ENCODE measurements around the gene SPEG. TPM values are rescaled to one million over a fixed set of nuclear protein-coding genes. Genes with fewer than 3 reads are reported as not detected.
"Not testable (repeated sequence)": the region's sequence is repeated elsewhere in the genome, so short reads cannot be mapped to it uniquely, and the experiment has no call there.

The SPEG gene
- 76.6 TPM for total RNA-seq

DNA sequence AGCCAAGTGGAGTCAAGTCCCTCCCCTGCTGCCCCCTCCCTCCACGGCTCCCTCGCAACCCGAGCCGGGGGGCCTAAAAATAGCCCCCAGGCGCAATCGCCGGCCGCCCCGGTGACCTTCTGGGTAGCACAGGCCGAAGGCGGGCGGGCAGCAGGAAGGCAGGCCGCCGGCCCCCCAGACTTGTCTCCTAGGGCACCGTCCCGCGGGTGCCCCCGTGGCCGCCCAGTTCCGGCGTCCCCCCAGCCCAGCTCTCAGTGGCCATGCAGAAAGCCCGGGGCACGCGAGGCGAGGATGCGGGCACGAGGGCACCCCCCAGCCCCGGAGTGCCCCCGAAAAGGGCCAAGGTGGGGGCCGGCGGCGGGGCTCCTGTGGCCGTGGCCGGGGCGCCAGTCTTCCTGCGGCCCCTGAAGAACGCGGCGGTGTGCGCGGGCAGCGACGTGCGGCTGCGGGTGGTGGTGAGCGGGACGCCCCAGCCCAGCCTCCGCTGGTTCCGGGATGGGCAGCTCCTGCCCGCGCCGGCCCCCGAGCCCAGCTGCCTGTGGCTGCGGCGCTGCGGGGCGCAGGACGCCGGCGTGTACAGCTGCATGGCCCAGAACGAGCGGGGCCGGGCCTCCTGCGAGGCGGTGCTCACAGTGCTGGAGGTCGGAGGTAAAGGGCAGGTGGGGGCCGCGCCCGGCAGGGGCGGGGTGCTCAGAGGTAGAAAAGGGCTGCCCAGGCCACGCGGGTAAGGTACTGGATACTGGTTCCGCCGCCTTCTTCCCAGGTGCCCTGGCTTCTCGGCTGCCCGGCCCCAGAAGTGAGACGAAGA is at the start of gene SPEG:
Gene SPEG, plus strand, starts transcription at position 126 of the 808 bp plus-strand sequence. Its CDS starts 135 bp downstream, at position 261.
- no peak for DNase-seq (ENCODE audit: low spot score)

GRCh38 chr2:219384859-219385258 is 49.8 kb upstream of the SPEG start:
- no peak for DNase-seq (ENCODE audit: low spot score)

- DNase-seq (ENCODE audit: low spot score) = no peak
These were observed 48.6 kb upstream of the SPEG start for GRCh38 chr2:219385958-219386520.

DNA sequence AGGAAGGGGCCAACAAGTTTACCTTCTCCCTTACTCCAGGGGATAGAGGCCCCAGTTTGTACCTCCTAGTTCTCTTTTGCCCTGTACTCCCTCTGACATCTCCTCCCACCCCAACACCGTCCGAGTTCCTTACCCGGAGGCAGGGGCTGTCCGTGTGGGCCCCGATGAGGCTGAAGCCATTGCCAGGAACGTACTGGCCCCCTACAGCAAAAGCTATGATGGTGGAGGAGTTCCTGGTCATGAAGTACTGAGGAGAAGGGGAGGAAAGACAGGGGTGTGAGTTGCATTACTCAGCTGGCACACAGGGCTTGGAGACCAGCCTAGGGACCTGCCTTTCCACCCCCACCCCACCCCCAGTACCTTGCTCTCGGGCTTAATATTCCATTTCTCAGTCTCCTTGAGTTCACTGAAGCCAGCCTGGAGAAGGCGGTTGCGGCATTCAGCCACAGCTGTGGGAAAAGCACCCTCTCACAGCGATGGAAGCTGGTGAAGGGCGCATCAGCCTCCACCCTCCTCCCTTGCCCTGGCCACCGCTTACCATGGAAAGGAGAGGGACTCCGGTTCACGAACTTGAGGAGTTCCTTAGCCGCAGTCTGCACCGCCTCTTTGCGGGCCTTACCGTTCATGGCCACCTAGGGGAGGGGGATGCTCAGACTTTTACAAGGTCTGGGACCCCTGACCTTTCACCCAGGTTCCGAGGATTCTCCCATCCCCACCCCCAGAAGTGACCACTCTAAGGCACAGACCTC is 47.9 kb upstream of the SPEG start:
- no peak for DNase-seq (ENCODE audit: low spot score)

DNA sequence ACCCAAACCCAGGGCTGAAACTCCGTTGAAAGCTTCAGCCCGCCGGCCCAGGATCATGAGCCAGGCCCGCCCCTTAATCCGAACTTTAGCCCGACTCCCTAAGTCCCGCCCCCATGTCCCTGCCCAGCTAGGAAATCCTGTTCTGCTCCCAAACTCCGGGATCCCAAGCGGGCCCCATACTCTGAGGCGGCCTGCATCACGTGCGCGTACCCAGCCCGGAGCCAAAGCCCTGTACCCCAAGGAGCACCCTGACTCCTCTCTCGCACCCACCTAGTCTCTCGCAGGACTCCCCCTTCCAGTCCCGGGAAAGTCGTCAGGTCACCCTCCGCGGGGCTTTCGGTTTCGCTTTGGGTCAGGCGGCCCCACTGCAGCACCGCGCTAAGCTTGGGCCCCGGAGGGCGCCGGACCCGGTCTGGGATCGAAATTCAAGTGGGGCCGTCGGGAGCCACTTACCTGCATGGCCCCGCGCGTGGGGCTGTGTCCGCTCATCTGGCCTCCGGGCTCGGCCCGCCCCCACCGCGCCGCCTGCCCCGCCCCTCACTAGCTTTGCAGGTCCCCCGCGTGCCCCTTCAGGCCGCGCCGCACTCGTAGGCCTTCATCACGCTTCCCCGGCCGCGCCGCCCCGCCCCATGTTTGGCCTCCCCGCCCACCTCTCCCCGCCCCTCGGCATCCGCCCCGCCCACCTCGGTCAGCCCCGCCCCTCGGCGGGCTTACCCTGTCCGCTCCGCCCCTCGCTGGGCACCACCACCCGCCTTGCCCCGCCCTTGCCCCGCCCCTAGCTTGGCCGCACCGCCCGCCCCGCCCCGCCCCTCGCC is 47.1 kb upstream of the SPEG start, which contains the start of gene DNPEP:
Gene DNPEP, minus strand, starts transcription at position 607 of the 815 bp plus-strand sequence. Its CDS starts 118 bp downstream, at position 489.
- DNase-seq (ENCODE audit: low spot score) = peak; percentile 96

DNA sequence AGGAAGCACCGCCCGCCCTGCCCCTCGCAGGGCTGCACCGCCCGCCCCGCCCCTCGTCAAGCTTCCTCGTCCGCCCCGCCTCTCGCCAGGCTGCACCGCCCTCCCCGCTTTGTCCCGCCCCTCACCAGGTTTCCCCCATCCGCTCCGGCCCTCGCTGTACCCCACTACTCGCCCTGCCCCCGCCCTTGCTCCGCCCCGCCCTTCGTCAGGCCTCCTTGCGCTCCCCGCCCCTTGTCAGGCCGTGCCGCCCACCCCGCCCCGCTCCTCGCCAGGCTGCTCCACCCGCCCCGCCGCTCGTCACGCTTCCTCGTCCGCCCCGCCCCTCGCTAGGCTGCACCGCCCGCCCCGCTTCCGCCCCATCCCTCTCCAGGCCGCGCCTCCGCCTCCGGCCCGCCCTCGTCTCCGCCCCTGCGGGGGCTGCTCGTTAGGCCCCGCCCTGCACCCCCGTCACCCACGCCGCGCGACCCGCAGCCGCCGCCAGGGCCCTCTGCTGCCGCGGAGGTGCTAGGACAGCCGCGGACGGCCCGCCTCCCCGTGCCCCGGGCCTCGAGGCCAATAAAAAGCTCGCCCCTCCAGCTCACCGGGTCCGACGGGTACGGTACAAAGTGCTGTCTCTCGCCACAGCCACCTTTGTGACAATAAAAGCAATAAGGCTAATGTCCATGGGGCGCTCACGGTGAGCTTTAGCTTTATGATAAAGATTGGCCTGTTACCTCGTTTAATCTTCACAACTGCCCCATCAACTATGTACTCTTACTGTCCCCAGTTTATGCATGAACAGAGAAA is 46.3 kb upstream of the SPEG start:
- DNase-seq (ENCODE audit: low spot score) = peak; percentile 99

DNA sequence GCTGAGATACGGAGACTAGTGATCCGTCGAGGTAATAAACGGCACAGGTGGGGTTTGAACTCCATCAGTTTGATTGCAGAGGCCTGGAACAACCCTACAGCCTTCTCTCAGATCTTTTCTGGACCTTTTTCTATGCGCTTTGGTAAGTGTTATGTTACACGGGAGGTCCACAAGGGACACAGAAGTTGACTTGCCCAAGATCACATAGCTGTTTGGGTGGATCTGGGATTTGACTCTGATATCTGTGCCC is 45.8 kb upstream of the SPEG start:
- no peak for DNase-seq (ENCODE audit: low spot score)

- no peak for DNase-seq (ENCODE audit: low spot score)
These were observed 41.9 kb upstream of the SPEG start for GRCh38 chr2:219392754-219393153.

- not testable (repeated sequence) for DNase-seq (ENCODE audit: low spot score)
These were observed 39.6 kb upstream of the SPEG start for GRCh38 chr2:219395056-219395455.

DNA sequence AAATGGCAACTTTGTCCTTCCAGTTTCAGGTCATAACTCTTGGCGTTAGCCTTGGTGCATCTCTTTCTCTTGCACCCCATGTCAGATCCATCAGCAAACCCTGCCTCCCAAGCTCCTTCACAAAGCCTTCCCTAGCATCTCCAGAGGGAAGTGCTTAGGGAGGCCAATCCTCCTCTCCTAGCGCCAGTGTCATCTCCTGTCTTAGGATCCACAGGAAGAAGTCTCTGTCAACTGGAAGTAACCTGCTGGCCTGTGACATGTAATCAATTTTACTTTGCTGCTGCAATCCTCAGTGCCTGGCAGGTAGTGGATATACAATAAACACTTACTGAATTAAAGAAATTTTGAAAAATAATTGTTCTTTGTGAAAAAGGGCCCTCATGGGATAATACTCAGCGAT is 39.0 kb upstream of the SPEG start:
- DNase-seq (ENCODE audit: low spot score) = no peak

- no peak for DNase-seq (ENCODE audit: low spot score)
These were observed 37.7 kb upstream of the SPEG start for GRCh38 chr2:219396863-219397457.

DNA sequence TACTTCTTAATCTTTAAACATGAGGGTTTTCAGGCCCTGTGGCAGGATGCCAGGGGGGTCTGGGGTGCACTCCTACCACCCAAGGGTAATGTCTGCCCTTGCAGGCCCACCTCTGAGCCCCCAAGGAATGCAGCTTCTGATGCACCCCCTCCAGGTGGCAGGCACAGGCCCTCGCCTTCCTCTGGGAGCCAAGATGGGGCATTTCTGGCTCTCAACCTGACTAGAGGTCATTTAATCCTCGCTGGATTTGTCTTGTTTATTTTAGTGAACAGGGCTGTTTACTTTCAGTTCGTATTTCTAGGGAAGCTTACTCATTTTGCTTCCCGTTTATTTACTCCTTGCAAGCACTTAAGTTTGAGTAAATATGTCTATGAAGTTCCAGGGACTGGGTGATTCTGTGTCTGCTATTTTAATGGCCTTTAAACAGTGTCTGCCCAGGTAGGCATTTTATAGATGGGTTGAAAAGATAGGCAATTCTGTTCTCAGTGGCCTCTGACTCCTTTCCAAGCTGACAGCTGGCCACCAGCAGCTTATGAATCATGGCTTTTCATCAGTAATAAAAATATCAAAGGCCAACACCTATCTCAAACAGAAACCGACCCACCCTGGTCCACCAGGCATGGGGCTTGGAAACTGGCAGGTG is 35.8 kb upstream of the SPEG start:
- DNase-seq (ENCODE audit: low spot score) = no peak

DNA sequence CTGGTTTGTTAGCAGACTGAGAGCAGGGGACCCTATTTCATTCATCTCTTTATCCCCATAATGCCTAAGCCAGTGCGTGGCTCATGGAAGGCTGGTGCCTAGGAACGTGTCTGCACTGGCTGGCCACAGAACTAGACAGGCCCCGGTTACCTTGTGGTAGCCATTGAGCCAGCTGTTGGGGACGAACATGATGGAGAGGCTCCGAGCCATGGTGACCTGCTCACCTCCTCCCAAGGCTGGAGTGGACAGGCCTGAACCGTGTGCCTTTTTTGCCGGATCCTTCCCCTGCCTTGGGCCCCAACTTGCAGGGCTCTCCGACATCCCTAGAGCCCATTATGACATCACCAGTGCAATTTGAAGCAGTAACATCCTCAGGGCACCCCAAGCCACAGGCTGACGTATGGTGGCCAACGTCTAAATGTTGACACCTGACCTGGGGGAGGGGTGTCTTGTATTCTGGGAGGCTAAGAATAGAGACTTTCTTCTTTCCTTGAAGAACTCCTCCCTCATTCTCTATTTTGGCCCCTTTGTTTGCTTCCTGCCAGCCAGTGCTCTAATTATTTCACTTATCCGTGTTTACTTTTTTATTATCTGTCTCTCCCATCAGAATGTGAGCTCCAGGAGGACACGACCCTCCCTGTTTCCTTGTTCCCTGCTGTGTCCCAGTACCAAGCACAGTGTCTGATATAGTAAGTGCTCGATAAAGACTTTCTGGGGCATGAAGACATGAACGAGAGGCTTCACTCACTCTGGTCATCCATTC is 34.7 kb upstream of the SPEG start:
- no peak for DNase-seq (ENCODE audit: low spot score)

DNA sequence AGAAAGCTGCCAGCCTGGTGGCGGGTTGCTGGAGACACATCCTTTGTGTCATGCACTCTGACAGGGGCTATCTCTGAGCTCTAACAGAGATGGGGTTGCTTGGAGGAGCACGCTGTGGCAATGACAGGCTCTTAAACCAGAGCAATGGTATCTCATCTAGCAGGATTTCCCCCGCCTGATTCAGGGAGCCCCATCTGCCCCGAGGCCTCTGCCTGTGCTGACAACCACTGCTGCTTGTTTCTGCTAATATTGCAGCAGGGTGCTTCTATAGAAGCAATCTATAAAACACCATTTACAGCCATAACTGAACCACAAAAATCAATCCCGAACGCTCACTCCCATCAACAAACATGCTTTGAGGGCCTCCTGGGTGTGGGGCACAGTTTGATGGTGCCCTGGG is 34.1 kb upstream of the SPEG start:
- no peak for DNase-seq (ENCODE audit: low spot score)

DNA sequence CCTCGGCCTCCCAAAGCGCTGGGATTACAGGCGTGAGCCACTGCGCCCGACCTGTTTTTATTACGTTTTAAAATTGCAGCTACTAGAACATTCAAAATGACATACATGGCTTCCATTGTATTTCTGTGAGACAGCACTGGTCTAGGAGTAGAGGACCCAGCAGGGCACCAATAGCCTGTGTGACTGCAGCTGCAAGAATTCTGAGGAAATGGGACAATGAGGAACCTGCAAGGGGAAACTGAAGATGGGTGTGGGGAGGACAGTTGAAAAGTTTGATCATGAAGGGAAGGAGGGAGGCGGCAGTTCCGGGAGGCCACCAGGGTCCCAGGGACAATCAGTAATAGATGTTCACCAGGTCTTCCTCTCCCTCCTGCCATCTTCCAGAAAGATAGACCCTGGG is 33.0 kb upstream of the SPEG start:
- no peak for DNase-seq (ENCODE audit: low spot score)

GRCh38 chr2:219402665-219403515 is 31.8 kb upstream of the SPEG start:
- DNase-seq (ENCODE audit: low spot score) = peak; percentile 77

DNA sequence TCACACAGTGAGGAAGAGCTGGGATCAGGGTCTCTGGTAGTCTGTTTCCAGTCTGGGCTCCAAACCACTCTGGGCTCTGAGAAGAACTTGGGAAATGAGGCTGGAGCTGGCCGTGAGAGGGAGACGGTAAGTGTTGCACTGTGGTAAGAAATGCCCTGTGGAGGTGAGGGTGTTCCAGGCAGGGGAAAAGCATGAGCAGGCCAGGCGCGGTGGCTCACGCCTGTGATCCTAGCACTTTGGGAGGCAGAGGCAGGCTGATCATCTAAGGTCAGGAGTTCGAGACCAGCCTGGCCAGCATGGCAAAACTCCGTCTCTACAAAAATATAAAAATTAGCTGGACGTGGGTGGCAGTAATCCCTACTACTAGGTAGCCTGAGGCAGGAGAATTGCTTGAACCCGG is 30.8 kb upstream of the SPEG start:
- DNase-seq (ENCODE audit: low spot score) = no peak

DNA sequence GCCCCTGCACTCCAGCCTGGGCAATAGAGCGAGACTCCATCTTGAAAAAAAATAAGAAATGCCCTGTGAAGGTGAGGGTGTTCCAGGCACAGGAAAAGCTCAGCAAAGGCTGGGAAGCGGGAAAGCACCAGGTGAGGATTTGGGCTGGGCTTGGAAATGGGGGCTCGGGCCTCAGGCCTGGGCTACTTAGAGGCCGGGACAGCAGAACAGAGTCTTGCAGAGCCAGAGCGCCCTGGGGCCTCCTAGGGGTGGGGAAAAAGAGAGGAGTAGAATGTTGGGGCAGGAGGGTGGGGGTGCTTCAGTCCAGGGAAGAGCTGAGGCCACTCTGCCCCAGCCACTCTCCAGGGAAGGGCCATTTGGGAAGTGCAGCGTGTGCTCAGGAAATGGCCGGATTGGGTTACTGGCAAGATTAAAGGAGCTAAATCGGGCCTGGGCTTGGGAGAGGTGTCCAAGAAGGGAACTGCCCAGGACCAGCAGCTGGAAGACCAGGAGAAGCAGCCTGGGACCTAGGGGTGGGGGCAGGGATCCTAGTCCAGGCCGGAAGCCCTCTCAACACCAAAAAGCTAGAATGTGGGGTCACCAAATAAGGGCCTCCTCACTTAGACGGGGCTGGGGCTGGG is 30.2 kb upstream of the SPEG start:
- no peak for DNase-seq (ENCODE audit: low spot score)
